Keratinocyte (primary cell): ENCODE data around the gene MRPL57. TPM values are rescaled to one million over a fixed set of nuclear protein-coding genes. Genes with fewer than 3 reads are reported as not detected.

Source experiments
- DNase-seq: peaks from one replicate; pipeline ENCODE4 v3.0.0-alpha.2; 2011; ENCODE audit warnings: low read depth, missing footprints, low spot score
- FAIRE-seq: peaks from 2 replicates; lab custom pipeline; 2011; peaks lifted over from hg19 to GRCh38; lab: Jason Lieb, UNC
- H2AFZ ChIP-seq: 2 replicates; pipeline ENCODE4 v1.6.0; 2012; ENCODE audit warnings: low read length, control low read depth, inconsistent platforms; ENCODE audit not compliant: control insufficient read depth
- H3K27ac ChIP-seq: 2 replicates; pipeline ENCODE4 v1.5.1; 2011; ENCODE audit warnings: low read length; ENCODE audit not compliant: control insufficient read depth, insufficient read depth
- H3K27me3 ChIP-seq: 3 replicates; pipeline ENCODE4 v1.6.0; 2011; ENCODE audit warnings: low read length; ENCODE audit not compliant: control insufficient read depth, insufficient read depth; ENCODE audit errors: extremely low read depth
- H3K36me3 ChIP-seq, 2 experiments: 2 replicates in 1 of 2; 3 replicates in 1 of 2; pipeline ENCODE4 v1.5.1; 2011; ENCODE audit warnings: low read length in 2 of 2, mild to moderate bottlenecking in 1 of 2; ENCODE audit not compliant: control insufficient read depth in 2 of 2, insufficient read depth in 2 of 2; ENCODE audit errors: extremely low read depth in 1 of 2
- H3K4me1 ChIP-seq: 3 replicates; pipeline ENCODE4 v1.5.1; 2011; ENCODE audit warnings: low read length; ENCODE audit not compliant: control insufficient read depth, insufficient read depth; ENCODE audit errors: extremely low read depth
- H3K4me2 ChIP-seq: 3 replicates; pipeline ENCODE4 v1.6.0; 2011; ENCODE audit warnings: low read depth, low read length; ENCODE audit not compliant: control insufficient read depth, insufficient read depth; ENCODE audit errors: extremely low read depth
- H3K4me3 ChIP-seq, 3 experiments: fragments of 200-600 bp in 1 of 3; sonication (generic) in 1 of 3; 2 replicates in 2 of 3; 3 replicates in 1 of 3; pipeline ENCODE4 v1.5.1; 2011 to 2016; ENCODE audit warnings: low read length in 3 of 3, mild to moderate bottlenecking in 3 of 3, control low read depth in 2 of 3, inconsistent platforms in 1 of 3, low read depth in 1 of 3, mixed read lengths in 1 of 3, mixed run types in 1 of 3, moderate library complexity in 1 of 3; ENCODE audit not compliant: control insufficient read depth in 2 of 3, insufficient read depth in 2 of 3; ENCODE audit errors: extremely low read depth in 1 of 3
- H3K79me2 ChIP-seq: 2 replicates; pipeline ENCODE4 v1.6.0; 2012; ENCODE audit warnings: low read length; ENCODE audit not compliant: control insufficient read depth, insufficient read depth
- H3K9ac ChIP-seq: 3 replicates; pipeline ENCODE4 v1.6.0; 2011; ENCODE audit warnings: low read length; ENCODE audit not compliant: control insufficient read depth, insufficient read depth; ENCODE audit errors: extremely low read depth
- H3K9me1 ChIP-seq: 3 replicates; pipeline ENCODE4 v1.6.0; 2011; ENCODE audit warnings: low read length; ENCODE audit not compliant: control insufficient read depth, insufficient read depth; ENCODE audit errors: extremely low read depth
- H3K9me3 ChIP-seq: 2 replicates; pipeline ENCODE4 v1.5.1; 2012; ENCODE audit warnings: low read depth, low read length; ENCODE audit not compliant: control insufficient read depth
- H4K20me1 ChIP-seq: 3 replicates; pipeline ENCODE4 v1.6.0; 2011; ENCODE audit warnings: low read length; ENCODE audit not compliant: control insufficient read depth, insufficient read depth; ENCODE audit errors: extremely low read depth
- CTCF ChIP-seq, 3 experiments: IDR thresholded peaks in 1 of 3; conservative IDR thresholded peaks in 1 of 3; optimal IDR thresholded peaks in 1 of 3; 2 replicates in 2 of 3; 3 replicates in 1 of 3; pipeline versions ENCODE3 to v1.5.1; 2011; ENCODE audit warnings: low read length in 3 of 3, mild to moderate bottlenecking in 3 of 3, moderate library complexity in 2 of 3, control low read depth in 1 of 3, inconsistent platforms in 1 of 3; ENCODE audit not compliant: insufficient read depth in 2 of 3; ENCODE audit errors: extremely low read depth in 1 of 3
- EZH2 ChIP-seq: IDR thresholded peaks from one replicate; pipeline ENCODE4 v1.6.1; 2012; ENCODE audit warnings: inconsistent platforms, mild to moderate bottlenecking, low read length, moderate library complexity
- dilution Hi-C: fragments of 300-500 bp; cut with MboI; formaldehyde crosslinking; loops from one replicate; pipeline ENCODE4 v1.7.0; 2020; ENCODE audit warnings: low sequenced_read_pairs; ENCODE audit not compliant: extremely low pct_ligation_motif_present
- polyA plus RNA-seq, 5 experiments: library from polyadenylated mRNA; depleted of rRNA in 3 of 5; stranded (reverse) in 3 of 5; stranded (forward) in 1 of 5; unstranded in 1 of 5; fragments of >200 nt; gene quantifications; 1 replicate in 1 of 5; 2 replicates in 3 of 5; 3 replicates in 1 of 5; pipeline versions ENCODE4 v1.2.1 to v1.2.3, GENCODE V29; 2011 to 2012; ENCODE audit warnings: missing spikeins in 2 of 5, low read depth in 1 of 5, low replicate concordance in 1 of 5

MRPL57 gene
- polyA plus RNA-seq, 1 donor (not counting 4 experiments of a cell fraction or from before 2014, with no cell fraction given), result 18.3 TPM

GRCh38 chr13:21137696-21138095 is 38.8 kb upstream of the MRPL57 start:
- H3K4me2 ChIP-seq, result no peak overlapping the region
- H3K9ac ChIP-seq, result no peak overlapping the region
- H3K36me3 ChIP-seq, result peaks cover 2 to 4% of the 10 kb centered on the region in 2 experiments
- no peaks in the 10 kb centered on the region for H3K9me3 ChIP-seq
- dilution Hi-C loops, result no loop called here
- peaks cover 16% of the 10 kb centered on the region for H3K4me1 ChIP-seq
- no peak overlapping the region for H2AFZ ChIP-seq
- H3K79me2 ChIP-seq, result peaks cover 22% of the 10 kb centered on the region
- no peak overlapping the region for H3K4me3 ChIP-seq
- no peaks in the 10 kb centered on the region for H4K20me1 ChIP-seq
- H3K27me3 ChIP-seq, result no peaks in the 10 kb centered on the region
- TF ChIP-seq CTCF (optimal IDR thresholded peaks at IDR 0.05 in 1 of 3, IDR thresholded peaks at IDR 0.05 in 1 of 3, conservative IDR thresholded peaks at IDR 0.05 in 1 of 3; ENCODE audit: extremely low read depth in 1 of 3, insufficient read depth in 2 of 3, low read length in 3 of 3), result no peak
- TF ChIP-seq EZH2, result no peak
- H3K27ac ChIP-seq, result no peak overlapping the region
- FAIRE-seq (no peak), DNase-seq (no peak)
- H3K9me1 ChIP-seq, result no peaks in the 10 kb centered on the region

- dilution Hi-C loops, result no loop called here
Measured at GRCh38 chr13:21138561-21138960, 37.9 kb upstream of the MRPL57 start.

More at GRCh38 chr13:21138561-21138960, 37.9 kb upstream of the MRPL57 start:
- Histone ChIP-seq H3K9me3 (no peaks in the 10 kb centered on the region), H3K27ac (no peak overlapping the region), H3K79me2 (peaks cover 31% of the 10 kb centered on the region), H2AFZ (no peak overlapping the region), H3K4me1 (peaks cover 17% of the 10 kb centered on the region), H3K27me3 (no peaks in the 10 kb centered on the region), H4K20me1 (no peaks in the 10 kb centered on the region), H3K9me1 (no peaks in the 10 kb centered on the region), H3K4me2 (no peak overlapping the region), H3K9ac (no peak overlapping the region), H3K4me3 (no peak overlapping the region), H3K36me3 (peaks cover 2 to 5% of the 10 kb centered on the region in 2 experiments)
- no peak for TF ChIP-seq CTCF (optimal IDR thresholded peaks at IDR 0.05 in 1 of 3, IDR thresholded peaks at IDR 0.05 in 1 of 3, conservative IDR thresholded peaks at IDR 0.05 in 1 of 3; ENCODE audit: extremely low read depth in 1 of 3, insufficient read depth in 2 of 3, low read length in 3 of 3)
- TF ChIP-seq EZH2, result no peak
- no peak for FAIRE-seq
- no peak for DNase-seq
